ENCODE results near the gene MFSD11. TPM values are rescaled to one million over a fixed set of nuclear protein-coding genes. Genes with fewer than 3 reads are reported as not detected.

Gene MFSD11
- total RNA-seq, 4 donors from 2014 or later = 7.6 to 41.3 (median 25.7) TPM

DNA sequence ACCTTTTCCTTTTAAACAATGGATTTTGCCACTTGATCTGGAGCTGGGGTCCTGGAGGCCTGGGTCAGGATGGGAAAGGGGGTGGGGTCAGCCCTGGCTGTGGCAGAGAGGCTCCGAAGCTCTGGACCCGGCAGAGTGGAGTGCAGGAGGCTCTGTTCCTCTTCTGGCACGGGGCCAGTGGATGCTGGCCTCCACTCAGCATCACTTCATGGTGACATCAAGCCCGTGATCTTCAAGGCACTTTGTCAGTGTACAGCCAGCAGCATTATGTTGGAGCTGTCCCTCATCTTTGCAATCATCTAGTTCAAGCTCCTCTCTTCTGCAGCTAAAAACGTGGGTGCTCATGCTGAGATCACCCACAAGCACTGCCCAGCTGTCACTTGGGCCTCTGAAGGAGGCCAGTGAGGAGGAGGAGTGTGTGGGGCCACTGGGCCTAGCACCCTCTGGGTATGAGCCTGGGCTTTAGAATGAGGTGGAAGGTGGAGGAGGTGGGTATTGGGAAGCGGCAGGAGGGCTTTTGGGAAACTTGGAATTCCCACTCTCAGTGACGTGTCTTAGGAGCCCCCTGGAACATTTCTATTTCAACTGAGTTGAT, 84.4 kb downstream of the MFSD11 start:
- Histone ChIP-seq H3K9me3 (no peaks in the 10 kb centered on the region), H3K36me3 (no peaks in the 10 kb centered on the region), H3K27me3 (peaks cover 13% of the 10 kb centered on the region), H3K4me3 (no peak overlapping the region), H3K4me1 (no peaks in the 10 kb centered on the region), H3K27ac (no peak overlapping the region)
- 59% methylated on average over 6 of the region's 7 CpGs; no CpG with 5 or more reads in 1 of the 2 donors for WGBS, 2 donors (ENCODE audit: low coverage in 1 of 2)
- TF ChIP-seq CTCF (IDR thresholded peaks at IDR 0.05) (no peak), POLR2AphosphoS5 (IDR thresholded peaks at IDR 0.05) (no peak), EP300 (IDR thresholded peaks at IDR 0.05; ENCODE audit: low read depth) (no peak), POLR2A (IDR thresholded peaks at IDR 0.05) (no peak)
- in situ Hi-C loops (cut with MboI; ENCODE audit: low pct_ligation_motif_present in 1 of 4, low pct_unique_long_range_greater_than_20kb in 1 of 4, low sequenced_read_pairs in 3 of 4) = no loop called here
- intact Hi-C loops (cut with DNase I; ENCODE audit: low total_unique reads) = no loop called here
- DNase-seq = no peak

DNA sequence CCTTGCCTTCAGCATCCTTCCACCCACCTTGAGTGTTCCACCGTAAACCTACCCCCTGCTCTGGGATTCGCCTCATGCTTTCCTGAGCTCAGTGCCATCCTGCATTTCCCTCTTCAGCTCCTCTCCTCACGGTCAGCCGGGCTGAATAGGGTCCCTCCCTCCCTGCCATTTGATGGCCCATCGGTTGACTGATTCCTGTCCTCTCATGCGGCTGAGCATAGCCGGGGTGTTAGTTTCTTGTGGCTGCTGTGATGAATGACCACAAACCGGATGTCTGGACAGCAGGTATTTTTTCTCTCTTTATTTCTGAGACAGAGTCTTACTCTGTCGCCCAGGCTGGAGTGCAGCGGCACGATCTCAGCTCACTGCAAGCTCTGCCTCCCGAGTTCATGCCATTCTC, 86.2 kb downstream of the MFSD11 start:
- H3K9me3 ChIP-seq = no peaks in the 10 kb centered on the region
- H3K4me3 ChIP-seq = no peak overlapping the region
- intact Hi-C loops (cut with DNase I; ENCODE audit: low total_unique reads) (no loop called here), in situ Hi-C loops (cut with MboI; ENCODE audit: low pct_ligation_motif_present in 1 of 4, low pct_unique_long_range_greater_than_20kb in 1 of 4, low sequenced_read_pairs in 3 of 4) (no loop called here)
- no peaks in the 10 kb centered on the region for H3K4me1 ChIP-seq
- WGBS, 2 donors (ENCODE audit: low coverage in 1 of 2) = 73 to 100% methylated on average over 1 to 12 of the region's 12 CpGs
- peaks cover 13% of the 10 kb centered on the region for H3K27me3 ChIP-seq
- no peaks in the 10 kb centered on the region for H3K36me3 ChIP-seq
- TF ChIP-seq POLR2A (IDR thresholded peaks at IDR 0.05) (no peak), POLR2AphosphoS5 (IDR thresholded peaks at IDR 0.05) (no peak), EP300 (IDR thresholded peaks at IDR 0.05; ENCODE audit: low read depth) (no peak), CTCF (IDR thresholded peaks at IDR 0.05) (no peak)
- H3K27ac ChIP-seq = no peak overlapping the region
- DNase-seq = no peak

- in situ Hi-C loops (cut with MboI; ENCODE audit: low pct_ligation_motif_present in 1 of 4, low pct_unique_long_range_greater_than_20kb in 1 of 4, low sequenced_read_pairs in 3 of 4) = no loop called here
- H3K36me3 ChIP-seq = no peaks in the 10 kb centered on the region
- H3K27me3 ChIP-seq = no peaks in the 10 kb centered on the region
- H3K9me3 ChIP-seq = no peaks in the 10 kb centered on the region
- no peak for DNase-seq
- no peak for TF ChIP-seq EP300 (IDR thresholded peaks at IDR 0.05; ENCODE audit: low read depth)
- TF ChIP-seq POLR2AphosphoS5 (IDR thresholded peaks at IDR 0.05) = no peak
- no peak for TF ChIP-seq CTCF (IDR thresholded peaks at IDR 0.05)
- H3K27ac ChIP-seq = no peak overlapping the region
- 40 to 66% methylated on average over 1 to 23 of the region's 24 CpGs for WGBS, 2 donors (ENCODE audit: low coverage in 1 of 2)
- no peak overlapping the region for H3K4me3 ChIP-seq
- H3K4me1 ChIP-seq = no peaks in the 10 kb centered on the region
- intact Hi-C loops (cut with DNase I; ENCODE audit: low total_unique reads) = no loop called here
Observed at GRCh38 chr17:76826330-76827068, 88.6 kb downstream of the MFSD11 start.

GRCh38 chr17:76827736-76828135, 89.8 kb downstream of the MFSD11 start:
- no peak for DNase-seq
- intact Hi-C loops (cut with DNase I; ENCODE audit: low total_unique reads) (no loop called here), in situ Hi-C loops (cut with MboI; ENCODE audit: low pct_ligation_motif_present in 1 of 4, low pct_unique_long_range_greater_than_20kb in 1 of 4, low sequenced_read_pairs in 3 of 4) (no loop called here)
- H3K4me1 ChIP-seq = no peaks in the 10 kb centered on the region
- H3K9me3 ChIP-seq = no peaks in the 10 kb centered on the region
- no peaks in the 10 kb centered on the region for H3K27me3 ChIP-seq
- WGBS, 2 donors (ENCODE audit: low coverage in 1 of 2) = 79 to 87% methylated on average over 9 to 14 of the region's 14 CpGs
- no peak overlapping the region for H3K4me3 ChIP-seq
- H3K36me3 ChIP-seq = no peaks in the 10 kb centered on the region
- TF ChIP-seq POLR2A (IDR thresholded peaks at IDR 0.05) (no peak), CTCF (IDR thresholded peaks at IDR 0.05) (no peak), POLR2AphosphoS5 (IDR thresholded peaks at IDR 0.05) (no peak), EP300 (IDR thresholded peaks at IDR 0.05; ENCODE audit: low read depth) (no peak)
- H3K27ac ChIP-seq = no peak overlapping the region

Small RNAs within 50 kb of the gene (small RNA-seq; reads per million reads assigned to genes)
- gene AC005837.3 (0 reads per million in 4 donors), gene RF02271 (0 reads per million in 4 donors), gene RNU6-97P (0 reads per million in 4 donors), gene RNY4P36 (0 to 0.14 (median 0) reads per million in 4 donors)

Other genes starting within 250 kb of the MFSD11 start
- 10 to 100 TPM; 11.3 to 47.4 (median 23.2) TPM for gene RHBDF2, start 236.7 kb upstream of the MFSD11 start, total RNA-seq
- gene CYGB, start 200.4 kb upstream of the MFSD11 start, total RNA-seq = 10 to 100 TPM in 2 of 4 donors, 1 to 10 TPM in 2; 7.5 to 20.1 (median 11.3) TPM
- gene PRCD, start 198.1 kb upstream of the MFSD11 start, total RNA-seq = 1 to 10 TPM in 1 of 4 donors, under 1 TPM in 1, not detected in 2; 0.64 to 6.8 TPM
- gene ST6GALNAC2, start 152.3 kb upstream of the MFSD11 start, total RNA-seq = 1 to 10 TPM in 3 of 4 donors, not detected in 1; 1.4 to 4.4 (median 1.6) TPM
- 100 to 1,000 TPM; 121 to 281 (median 182) TPM for gene ST6GALNAC1, start 94.4 kb upstream of the MFSD11 start, total RNA-seq
- gene MXRA7, start 27.2 kb upstream of the MFSD11 start, total RNA-seq = 100 to 1,000 TPM in 1 of 4 donors, 10 to 100 TPM in 3; 31.0 to 633 (median 52.5) TPM
- 10 to 100 TPM; 25.4 to 58.4 (median 26.9) TPM for gene JMJD6, start 11.5 kb upstream of the MFSD11 start, total RNA-seq
- 10 to 100 TPM in 3 of 4 donors, not detected in 1; 11.2 to 34.1 (median 24.7) TPM for gene METTL23, start 11.3 kb upstream of the MFSD11 start, total RNA-seq
- gene SRSF2, start 788 bp upstream of the MFSD11 start, total RNA-seq = 1,000 to 10,000 TPM in 1 of 4 donors, 100 to 1,000 TPM in 3; 193 to 1,196 (median 348) TPM
- gene MGAT5B, start 130.3 kb downstream of the MFSD11 start, total RNA-seq = not detected